UCSD-AML1 (cell line): ENCODE measurements around the gene GNAT3.

Experiments
- DNase-seq: peaks from one replicate; lab custom pipeline; 2025; ENCODE audit not compliant: unreplicated experiment; lab: John Stamatoyannopoulos, UW

Gene GNAT3

DNA sequence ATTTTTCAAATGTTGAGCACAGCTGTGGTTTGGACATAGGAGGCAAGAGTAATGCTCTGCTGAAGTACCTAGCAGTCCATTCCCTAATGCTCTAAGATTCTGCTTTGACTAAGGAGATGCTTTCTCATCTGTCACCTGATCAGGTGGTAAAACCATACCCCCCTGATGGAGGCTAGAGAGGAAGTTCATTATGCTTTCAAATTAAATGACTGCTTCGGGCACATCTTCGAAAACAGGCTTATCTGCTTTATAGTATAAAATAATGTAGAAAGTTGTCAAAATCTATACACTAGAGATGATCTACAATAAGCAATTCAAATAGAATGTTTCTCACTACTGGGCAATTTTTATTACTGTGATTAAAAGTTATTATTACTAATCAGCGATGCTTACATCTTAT lies at the start of gene GNAT3:
TSS of gene GNAT3 (minus strand) at position 101 of the 400 bp plus-strand sequence. CDS start 138 bp downstream, outside the sequence.
- no peak for DNase-seq

DNA sequence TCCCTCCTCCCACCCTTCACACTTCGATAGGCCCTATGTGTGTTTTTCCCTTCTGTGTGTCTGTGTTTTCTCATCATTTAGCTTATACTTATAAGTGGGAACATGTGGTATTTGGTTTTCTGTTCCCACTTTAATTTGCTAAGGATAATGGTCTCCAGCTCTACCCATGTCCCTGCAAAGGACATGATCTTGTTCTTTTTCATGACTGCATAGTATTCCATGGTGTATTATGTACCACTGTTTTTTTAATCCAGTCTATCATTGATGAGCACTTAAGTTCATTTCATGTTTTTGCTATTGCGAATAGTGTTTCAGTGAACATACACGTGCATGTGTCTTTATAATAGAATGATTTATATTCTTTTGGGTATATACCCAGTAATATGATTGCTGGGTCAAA lies 46.3 kb upstream of the GNAT3 start:
- DNase-seq = no peak

DNA sequence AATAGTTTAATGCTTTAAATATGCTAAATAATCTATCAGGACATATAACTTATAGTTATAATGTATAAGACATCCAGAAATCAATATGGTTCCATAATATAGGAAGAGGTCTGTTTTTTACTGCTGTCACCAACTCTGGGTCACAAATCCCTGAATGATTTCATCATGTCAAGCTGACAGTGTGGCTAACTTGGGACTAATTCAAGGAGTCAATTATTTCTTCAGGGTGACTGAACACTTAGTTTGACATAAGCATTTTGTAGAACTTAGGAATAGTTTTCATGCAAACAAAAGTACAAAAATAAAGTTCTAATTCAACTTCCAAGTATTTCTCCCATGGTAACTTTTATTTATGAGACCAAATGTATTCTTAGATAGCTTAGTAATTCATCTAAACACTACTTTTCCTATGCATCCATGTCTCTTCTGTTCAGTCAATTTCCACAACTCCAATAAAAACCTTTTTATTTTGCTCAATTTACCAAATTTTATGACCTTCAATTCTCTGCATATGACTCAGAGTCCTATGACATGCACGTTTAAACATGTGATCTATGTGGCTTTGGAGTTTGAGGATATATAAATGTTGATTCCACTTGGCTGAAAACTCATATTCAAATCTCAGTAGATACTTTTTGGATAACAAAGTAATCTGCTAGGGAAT lies 40.3 kb upstream of the GNAT3 start:
- no peak for DNase-seq

DNA sequence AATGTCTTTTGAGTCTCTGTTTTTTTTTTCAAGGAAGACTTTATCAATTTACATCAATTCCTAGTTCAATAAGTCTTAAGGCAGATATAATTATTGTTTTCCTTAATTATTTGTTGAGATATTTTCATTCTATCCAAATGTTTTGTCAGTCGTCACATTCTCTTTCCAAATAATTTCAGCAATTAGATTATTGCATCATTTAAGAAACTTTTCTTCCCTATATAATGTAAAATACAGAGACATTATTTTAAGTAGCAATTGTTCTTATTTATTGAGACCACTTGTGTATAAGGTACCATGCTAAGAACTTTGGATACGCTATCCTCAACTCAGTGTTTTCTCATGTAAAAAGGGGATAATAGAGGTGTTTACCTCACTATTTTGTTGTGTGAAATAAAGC lies 38.1 kb upstream of the GNAT3 start:
- no peak for DNase-seq

DNA sequence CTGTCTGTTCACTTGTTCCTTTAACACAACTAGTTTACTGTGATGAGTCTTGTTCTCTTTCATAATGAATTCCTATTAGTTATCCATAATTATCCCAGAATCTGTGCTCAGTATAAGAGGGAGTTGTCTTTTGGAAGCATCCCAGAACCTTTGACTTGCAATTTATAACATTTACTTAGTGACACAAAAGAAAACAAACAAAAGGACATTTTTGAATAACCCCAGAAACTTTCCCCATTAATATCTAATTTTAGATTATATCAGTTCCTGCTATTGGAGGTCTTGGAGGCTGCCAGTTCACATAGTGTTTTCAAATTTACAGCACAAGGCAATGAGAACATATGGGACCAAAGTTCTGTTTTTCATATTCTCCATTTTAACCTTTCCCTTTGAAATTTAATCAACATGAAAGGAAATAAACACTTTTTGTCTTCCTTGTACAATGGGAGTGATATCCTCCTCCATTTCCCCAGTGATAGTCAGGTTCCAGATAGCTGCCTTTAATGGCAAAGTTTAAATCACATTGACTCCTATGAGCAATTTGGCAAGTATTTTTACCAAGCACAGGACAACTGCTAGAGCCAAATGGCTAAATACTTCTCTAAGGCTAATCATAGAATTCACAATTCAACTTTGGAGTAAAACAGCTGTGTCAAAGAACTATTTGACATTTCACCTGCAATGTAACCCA lies 37.1 kb upstream of the GNAT3 start:
- DNase-seq = no peak

DNA sequence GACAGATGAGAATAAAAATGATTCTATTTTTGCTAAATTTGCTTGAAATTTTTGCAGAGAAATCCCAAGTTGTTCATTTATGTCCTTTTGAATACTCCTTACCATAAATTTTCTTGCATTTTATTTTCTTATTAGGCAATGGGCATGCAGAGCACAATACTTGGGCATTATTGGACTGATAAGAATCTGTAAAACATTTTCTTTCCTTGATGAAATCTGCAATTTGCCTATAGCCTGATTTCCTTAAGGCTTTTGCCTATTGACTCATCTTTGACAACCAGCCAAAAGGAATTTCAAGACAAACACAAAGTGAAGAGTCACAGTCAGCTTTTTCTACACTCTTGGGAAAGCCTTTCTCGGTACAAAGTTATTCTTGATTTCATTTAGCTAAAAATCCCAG lies 30.5 kb upstream of the GNAT3 start:
- no peak for DNase-seq

DNA sequence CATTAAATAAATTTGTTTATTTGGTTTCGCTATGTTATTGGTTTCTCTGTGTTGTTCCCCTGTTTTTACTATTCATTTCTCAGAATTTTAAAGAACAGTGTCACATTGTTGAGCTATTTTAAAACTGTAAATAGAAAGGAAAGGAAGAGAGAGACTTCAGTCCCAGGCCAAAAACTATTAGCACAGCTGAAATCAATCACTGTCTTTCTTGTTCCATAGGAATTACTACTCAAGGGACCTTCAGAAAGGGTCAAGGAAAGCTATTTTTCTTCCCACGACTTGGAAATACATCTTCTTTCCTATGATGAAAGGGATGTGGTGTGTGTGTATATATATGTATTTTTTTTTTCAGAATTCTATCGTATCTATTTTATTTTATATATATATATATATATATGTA lies 29.0 kb upstream of the GNAT3 start:
- DNase-seq = no peak

DNA sequence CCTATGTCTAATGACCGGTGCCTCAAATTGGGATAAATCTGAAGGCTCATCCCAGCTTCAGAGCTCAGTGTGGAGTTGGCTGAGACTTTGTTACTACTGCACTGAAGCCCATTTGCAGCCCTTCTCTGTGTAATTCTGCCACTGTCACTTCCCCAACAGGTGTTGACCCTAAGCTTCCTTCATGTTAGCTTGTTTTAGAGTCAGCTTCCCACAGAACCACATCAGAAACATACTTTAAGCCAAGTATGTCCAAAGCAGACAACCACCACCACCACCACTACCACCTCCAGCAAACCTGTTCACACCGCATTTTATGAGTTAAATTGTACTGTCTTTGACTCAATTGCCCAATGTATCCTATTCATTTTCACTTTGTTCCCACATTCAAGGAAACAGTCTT lies 25.2 kb upstream of the GNAT3 start:
- DNase-seq = no peak

DNA sequence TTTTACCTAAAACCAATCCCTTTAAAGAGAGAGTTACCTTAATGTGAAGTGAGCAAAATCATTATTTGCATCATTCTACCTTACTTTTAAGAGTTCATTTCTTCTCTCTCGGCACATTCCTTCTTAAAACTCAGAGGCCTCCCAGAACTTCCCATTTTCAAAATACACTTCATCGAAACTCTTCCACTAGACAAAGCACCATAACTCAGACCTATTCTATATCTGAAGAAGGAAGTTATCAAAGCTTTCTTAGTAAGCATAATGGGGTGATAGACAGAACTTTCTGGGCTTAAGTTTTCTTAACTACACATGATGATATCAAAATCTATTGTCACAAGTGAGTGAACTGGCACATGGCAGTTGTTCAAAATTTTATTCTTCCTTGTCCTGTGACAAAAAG lies 24.6 kb upstream of the GNAT3 start:
- DNase-seq = no peak

DNA sequence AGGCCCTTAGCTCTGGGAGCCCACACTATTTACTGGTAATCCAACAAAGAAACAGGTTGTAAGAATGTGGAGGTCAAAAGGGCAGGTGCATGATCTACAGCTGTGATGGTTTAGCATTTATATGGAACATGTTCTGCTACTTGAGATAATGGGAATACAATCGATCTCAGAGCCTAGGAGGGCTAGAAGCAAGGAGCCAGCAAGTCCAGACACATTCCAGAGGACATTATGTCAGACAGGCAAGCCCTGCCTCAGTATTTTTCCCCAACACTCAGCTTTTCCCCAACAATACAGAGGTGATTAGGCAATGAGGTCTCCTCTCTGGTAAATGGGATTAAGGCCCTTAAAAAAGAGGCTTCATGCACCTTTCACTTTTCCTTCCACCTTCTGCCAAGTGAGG lies 21.4 kb upstream of the GNAT3 start:
- DNase-seq = no peak

DNA sequence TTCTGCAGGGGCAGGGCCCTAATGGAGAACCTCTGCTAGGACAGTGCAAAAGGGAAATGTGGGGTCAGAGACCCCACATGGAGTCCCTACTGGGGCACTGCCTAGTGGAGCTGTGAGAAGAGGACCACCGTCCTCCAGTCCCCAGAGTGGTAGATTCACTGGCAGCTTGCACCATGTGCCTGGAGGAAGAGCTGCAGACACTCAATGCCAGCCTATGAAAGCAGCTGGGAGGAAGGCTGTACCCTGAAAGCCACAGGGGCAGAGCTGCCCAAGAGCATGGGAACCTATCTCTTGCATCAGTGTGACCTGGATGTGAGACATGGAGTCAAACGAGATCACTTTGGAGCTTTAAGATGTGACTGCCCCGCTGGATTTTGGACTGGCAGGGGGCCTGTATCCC lies 20.3 kb upstream of the GNAT3 start:
- DNase-seq = no peak

DNA sequence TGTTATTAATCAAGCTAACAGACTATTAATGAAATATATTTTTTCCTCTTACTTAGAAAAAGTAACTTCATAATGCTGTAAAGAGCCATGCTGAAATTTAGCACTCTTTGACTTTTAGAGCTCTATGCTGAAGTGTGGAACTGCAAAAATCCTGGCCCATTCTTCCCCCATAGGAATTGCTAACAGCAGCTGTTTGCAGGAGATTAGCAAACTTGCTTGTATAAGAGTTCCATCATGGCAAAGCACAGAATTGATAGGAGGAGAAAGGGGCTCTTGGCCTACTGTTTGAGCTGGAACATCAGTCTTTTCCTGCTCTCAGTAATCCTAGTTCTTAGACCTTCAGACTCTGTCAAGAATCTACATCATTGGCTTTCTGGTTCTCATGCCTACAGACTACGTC lies 18.3 kb upstream of the GNAT3 start:
- no peak for DNase-seq

DNA sequence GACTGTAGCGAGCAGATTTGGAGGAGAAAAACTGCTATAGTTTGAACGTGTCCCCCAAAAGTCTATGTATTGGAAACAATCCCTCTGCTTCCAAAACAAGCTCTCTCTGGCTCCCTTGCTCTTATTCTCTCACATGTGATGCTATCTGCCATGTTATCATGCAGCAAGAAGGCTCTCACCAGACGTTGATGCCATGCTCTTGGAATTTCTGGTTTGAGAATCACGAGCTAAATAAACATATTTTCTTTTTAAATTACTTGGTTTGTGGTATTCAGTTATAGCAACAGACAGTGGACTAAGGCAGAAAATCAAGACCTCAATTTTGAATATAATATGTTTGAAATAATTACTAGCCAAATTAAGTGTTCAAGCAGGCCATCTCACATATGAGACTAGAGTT lies 17.5 kb upstream of the GNAT3 start:
- DNase-seq = no peak

DNA sequence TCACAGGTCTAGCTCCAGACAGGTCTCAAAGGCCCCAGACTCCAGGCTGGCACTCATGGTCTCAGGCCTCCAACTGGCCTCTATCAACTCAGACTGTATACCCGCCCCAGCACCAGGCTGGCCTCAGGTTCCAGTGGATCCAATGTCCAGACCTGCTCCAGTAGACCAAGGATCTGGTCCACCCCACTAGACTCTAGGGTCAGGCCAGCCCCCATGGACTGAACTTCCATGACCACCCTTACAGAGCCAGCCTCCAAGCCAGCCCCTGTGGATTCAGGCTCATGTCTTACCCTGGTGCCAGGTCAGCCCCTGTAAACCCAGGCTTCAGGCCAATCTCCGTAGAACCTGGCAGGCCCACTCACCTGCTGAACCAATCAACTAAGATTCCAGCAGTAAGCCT lies 16.8 kb upstream of the GNAT3 start:
- DNase-seq = no peak

DNA sequence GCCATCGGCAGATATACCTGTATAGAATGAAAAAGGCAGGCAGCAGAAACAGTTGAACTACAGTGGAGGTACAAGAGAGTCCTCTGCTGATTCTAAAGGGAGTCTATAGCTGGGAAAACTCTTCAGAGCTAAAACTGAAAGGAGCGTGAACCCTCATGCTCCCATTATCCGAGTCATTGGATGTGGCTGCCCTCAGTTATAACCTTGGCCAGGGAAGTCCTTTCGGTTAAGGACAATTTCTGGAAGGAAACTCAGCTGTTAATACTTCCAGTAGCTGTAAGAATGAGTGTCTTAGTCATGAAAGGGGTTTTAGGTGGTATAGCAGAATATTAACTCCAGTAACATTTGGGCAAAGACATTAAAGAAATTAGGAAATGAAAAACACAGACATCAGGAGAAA lies 14.6 kb upstream of the GNAT3 start:
- DNase-seq = no peak

DNA sequence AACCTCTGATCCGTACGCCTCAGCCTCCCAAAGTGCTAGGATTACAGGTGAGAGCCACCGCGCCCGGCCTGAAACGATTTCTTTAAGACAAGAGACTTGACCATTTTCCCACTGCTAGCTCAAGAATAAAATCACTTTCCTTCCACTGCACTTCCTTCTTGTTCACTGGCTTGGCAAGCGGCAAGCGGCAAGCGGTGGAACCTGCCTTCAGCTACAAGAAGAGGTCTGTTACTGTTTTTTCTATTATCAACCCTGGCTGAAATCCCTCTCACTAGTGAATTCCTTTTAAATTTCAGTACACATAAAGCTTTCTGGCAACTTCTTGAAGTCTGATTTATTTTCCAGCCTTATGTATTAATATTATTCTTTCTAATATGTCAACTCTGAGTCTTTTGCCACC lies 12.8 kb upstream of the GNAT3 start:
- DNase-seq = no peak

DNA sequence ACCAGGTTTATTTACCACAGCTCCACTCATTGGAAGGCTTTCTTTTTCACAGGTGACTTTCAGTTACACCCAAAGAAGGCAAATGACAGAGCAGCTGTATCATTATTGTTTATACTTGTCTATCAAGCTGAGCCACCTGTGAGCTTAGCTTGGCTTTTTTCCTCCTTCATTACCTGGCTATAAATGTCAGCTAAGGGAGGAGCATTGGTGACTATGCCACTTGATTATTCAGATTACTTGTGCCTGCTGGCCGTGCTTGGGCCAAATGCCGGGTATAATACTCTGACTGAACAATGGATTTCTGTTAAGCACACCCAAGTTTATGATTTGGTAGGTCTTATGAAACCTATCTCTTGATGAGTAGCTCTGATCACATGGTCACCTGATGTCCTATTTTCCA lies 9.9 kb upstream of the GNAT3 start:
- DNase-seq = no peak

DNA sequence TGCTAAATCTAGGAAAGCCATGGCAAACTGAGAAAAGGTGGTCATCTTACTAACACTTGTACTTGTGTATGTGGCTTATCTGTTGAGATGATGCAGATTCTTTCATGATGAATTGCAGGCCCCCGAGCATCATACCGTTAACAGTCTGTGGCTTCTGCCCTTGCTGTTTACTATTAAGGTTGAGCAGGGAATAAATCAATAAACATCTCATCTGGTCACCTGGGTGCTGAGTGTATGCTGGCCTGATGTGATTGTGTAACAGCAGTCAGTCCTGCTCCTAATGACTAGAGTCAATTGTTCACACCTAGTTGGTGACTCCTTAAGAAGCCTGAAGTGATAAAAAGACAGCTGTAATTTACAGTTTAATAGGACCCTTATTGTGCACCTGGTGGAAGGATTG lies 8.3 kb upstream of the GNAT3 start:
- DNase-seq = no peak

DNA sequence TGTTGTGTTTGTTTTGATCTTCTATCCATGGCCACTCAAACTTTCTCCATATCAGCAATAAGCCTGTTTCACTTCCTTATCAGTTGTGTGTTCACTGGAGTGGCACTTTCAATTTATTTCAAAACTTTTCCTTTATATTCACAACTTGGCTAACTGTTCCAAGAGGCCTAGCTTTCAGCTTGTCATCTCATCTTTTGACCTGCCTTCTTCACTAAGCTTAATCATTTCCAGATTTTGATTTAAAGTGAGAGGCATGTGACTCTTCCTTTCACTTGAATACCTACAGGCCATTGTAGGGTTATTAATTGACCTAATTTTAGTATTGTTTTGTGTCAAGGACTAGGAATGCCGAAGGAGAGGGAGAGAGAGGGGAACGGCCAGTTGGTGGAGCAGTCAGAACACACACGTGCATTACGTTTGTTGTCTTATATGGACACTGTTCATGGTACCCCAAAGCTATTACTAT lies 5.5 kb upstream of the GNAT3 start:
- DNase-seq = no peak

DNA sequence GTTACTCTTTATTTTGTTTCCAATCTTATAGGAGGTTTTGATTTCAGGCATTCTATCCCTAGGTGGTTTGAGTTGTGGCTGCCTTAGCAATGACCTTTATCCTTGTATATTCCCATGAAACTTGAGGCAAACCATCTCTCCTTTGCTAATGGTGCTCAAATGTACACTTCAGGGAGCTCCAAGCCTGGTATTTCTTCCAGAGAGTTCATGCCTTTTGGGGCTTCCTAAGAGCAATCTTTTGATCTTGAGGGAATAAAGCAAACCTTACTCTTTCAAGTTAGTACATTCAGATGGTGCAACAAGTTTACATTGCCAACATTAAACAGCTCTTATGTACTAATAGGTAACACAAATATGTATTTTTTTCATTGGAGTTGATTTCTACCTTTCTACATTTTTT lies 3.4 kb upstream of the GNAT3 start:
- no peak for DNase-seq

DNA sequence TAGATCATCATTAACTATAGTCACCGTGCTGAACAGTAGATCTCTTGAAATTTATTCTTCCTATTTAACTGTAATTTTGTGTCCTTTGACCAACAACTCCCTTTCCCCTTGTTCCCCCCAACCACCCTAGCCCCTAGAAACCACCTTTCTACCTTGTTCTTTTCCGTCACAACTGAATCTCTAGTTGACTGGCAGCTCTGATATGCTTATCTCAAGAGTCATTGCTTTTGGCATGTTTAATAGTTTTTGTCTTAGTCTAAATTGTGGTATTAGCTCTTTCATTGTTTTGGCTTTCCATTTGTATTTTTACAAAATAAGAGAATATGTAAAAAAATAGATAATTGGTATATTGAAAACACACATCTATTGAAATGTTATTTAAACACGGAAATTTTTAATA lies 1.8 kb downstream of the GNAT3 start:
- DNase-seq = no peak

DNA sequence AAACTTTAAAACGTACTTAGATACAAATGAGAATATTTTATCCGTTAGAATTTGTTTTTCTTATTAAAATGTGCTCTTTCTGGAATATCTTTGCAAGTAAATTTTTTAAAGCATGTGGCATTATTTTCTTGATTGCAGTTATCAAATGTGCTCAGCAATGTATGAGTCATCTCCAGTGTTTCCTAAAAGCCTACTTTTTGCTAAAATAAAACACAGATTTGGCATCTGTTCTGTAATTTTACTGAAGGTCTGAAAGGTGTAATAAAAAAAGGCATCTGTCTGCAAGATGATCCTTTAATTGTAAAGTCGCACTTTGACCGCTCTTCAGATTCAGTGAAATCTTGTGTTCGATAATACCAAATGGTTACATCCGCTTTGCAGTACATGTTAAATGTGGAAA lies 3.4 kb downstream of the GNAT3 start:
- no peak for DNase-seq

DNA sequence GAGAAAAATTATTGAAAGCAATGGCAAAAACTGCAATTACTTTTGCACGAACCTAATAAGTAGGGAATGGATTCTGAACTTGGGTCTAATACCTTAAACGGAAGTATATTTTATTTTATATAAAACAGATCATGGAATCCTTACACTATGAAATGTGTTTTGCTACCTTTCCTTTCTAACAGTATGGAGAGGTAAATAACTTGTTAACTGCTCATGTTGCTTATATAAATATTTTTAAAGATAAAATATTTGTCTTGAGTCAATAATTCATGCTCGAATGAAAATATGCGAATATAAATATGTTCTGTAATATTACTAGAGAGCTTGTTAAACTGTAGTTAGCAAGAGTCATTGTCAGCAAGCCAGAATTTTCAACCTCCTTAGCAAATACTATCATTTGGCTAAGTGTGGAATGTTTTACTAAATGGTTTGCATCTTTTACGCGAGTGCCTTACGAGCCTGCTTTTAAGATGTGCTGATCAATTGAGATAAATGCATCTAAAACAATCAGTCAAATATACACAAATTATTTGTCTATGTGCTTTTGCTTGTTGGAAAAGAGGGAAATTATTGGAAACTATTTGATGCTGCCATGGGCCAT lies 5.9 kb downstream of the GNAT3 start:
- no peak for DNase-seq
